Thymus (tissue), 11 donors: Measurements from ENCODE around the gene PTMA. TPM values are rescaled to one million over a fixed set of nuclear protein-coding genes. Genes with fewer than 3 reads are reported as not detected.

ENCODE experiments used
- DNase-seq, 9 donors: peaks; one replicate each; pipeline ENCODE4 v3.0.0-alpha.2; 2013; ENCODE audit warnings: low spot score in 9 of 9, low read depth in 6 of 9, missing footprints in 1 of 9
- H3K27ac ChIP-seq, 2 donors: one replicate each; pipeline ENCODE4 v1.5.1; 2013; ENCODE audit warnings: control low read depth in 1 of 2, low read depth in 1 of 2, low read length in 1 of 2, mild to moderate bottlenecking in 1 of 2, moderate library complexity in 1 of 2
- H3K27me3 ChIP-seq, 2 donors: one replicate each; pipeline ENCODE4 v1.5.1; 2013; ENCODE audit warnings: low read length in 1 of 2; ENCODE audit not compliant: control insufficient read depth in 2 of 2, insufficient read depth in 1 of 2
- H3K36me3 ChIP-seq, 2 donors: one replicate each; pipeline ENCODE4 v1.5.1; 2013; ENCODE audit warnings: low read length in 1 of 2, mild to moderate bottlenecking in 1 of 2, moderate library complexity in 1 of 2; ENCODE audit not compliant: control insufficient read depth in 2 of 2, insufficient read depth in 2 of 2
- H3K4me1 ChIP-seq, 2 donors: one replicate each; pipeline ENCODE4 v1.5.1; 2013; ENCODE audit warnings: low read length in 2 of 2; ENCODE audit not compliant: control insufficient read depth in 2 of 2, insufficient read depth in 2 of 2
- H3K4me3 ChIP-seq, 2 donors: one replicate each; pipeline ENCODE4 v1.5.1; 2013; ENCODE audit warnings: low read length in 2 of 2, control low read depth in 1 of 2, mild to moderate bottlenecking in 1 of 2
- H3K9me3 ChIP-seq, 2 donors: one replicate each; pipeline ENCODE4 v1.5.1; 2013; ENCODE audit warnings: low read length in 1 of 2, mild to moderate bottlenecking in 1 of 2; ENCODE audit not compliant: control insufficient read depth in 2 of 2, insufficient read depth in 1 of 2
- WGBS: extraction: QIAGEN DNeasy Blood & Tissue Kit; methylation state at CpG from one replicate; pipeline ENCODE4 v1.1.7; 2013; 5-methylcytosine and 5-hydroxymethylcytosine counted together
- polyA plus RNA-seq: library from polyadenylated mRNA; stranded (reverse); fragments of 200-250 nt; gene quantifications from one replicate; pipeline ENCODE4 v1.2.3, GENCODE V29; 2013
- total RNA-seq: library from RNA; stranded (reverse); fragments of 120-200 nt; gene quantifications from one replicate; pipeline ENCODE4 v1.2.4, GENCODE V29; 2013
- donor health status: healthy.

PTMA gene
- total and polyA plus RNA-seq, 2 donors, result 2,183 to 3,368 TPM

- H3K4me3 ChIP-seq, result peak overlapping the region; percentile 67 to 99
- H3K36me3 ChIP-seq, result peaks cover 7 to 22% of the 10 kb centered on the region in 2 donors
- H3K27me3 ChIP-seq, result no peaks in the 10 kb centered on the region
- under 1% methylated on average over 66 of the region's 66 CpGs for WGBS
- no peaks in the 10 kb centered on the region for H3K9me3 ChIP-seq
- DNase-seq, result peak; percentile 94 to 99 (median 98)
- peaks cover 8 to 22% of the 10 kb centered on the region in 2 donors for H3K4me1 ChIP-seq
- H3K27ac ChIP-seq, result peak overlapping the region; percentile 99 to 100
Observed at GRCh38 chr2:231706731-231707624, 1.3 kb upstream of the PTMA start.

GRCh38 chr2:231707625-231707926 is 749 bp upstream of the PTMA start:
- peak in 2 of 9 donors; percentile 45 to 53 for DNase-seq
- Histone ChIP-seq H3K4me3 (peak overlapping the region; percentile 67 to 99), H3K4me1 (peaks cover 14 to 28% of the 10 kb centered on the region in 2 donors), H3K27me3 (no peaks in the 10 kb centered on the region), H3K27ac (peak overlapping the region; percentile 99 to 100), H3K36me3 (peaks cover 13 to 28% of the 10 kb centered on the region in 2 donors), H3K9me3 (no peaks in the 10 kb centered on the region)
- 3% methylated on average over 30 of the region's 30 CpGs for WGBS

GRCh38 chr2:231708773-231709635 is 679 bp downstream of the PTMA start:
- peak in 3 of 9 donors; percentile 54 to 72 (median 59) for DNase-seq
- under 1% methylated on average over 118 of the region's 118 CpGs for WGBS

GRCh38 chr2:231709636-231709980 is 1.3 kb downstream of the PTMA start:
- H3K9me3 ChIP-seq, result no peaks in the 10 kb centered on the region
- peaks cover 26 to 41% of the 10 kb centered on the region in 2 donors for H3K36me3 ChIP-seq
- no peak for DNase-seq
- peaks cover 19 to 41% of the 10 kb centered on the region in 2 donors for H3K4me1 ChIP-seq
- H3K4me3 ChIP-seq, result peak overlapping the region; percentile 73 to 99
- peak overlapping the region; percentile 84 to 99 for H3K27ac ChIP-seq
- under 1% methylated on average over 33 of the region's 33 CpGs for WGBS
- no peaks in the 10 kb centered on the region for H3K27me3 ChIP-seq

More at GRCh38 chr2:231708773-231709635, 679 bp downstream of the PTMA start:
- H3K27me3 ChIP-seq, result no peaks in the 10 kb centered on the region
- H3K36me3 ChIP-seq, result peaks cover 21 to 35% of the 10 kb centered on the region in 2 donors
- H3K9me3 ChIP-seq, result no peaks in the 10 kb centered on the region
- peak overlapping the region; percentile 73 to 99 for H3K4me3 ChIP-seq
- H3K4me1 ChIP-seq, result peaks cover 19 to 35% of the 10 kb centered on the region in 2 donors
- H3K27ac ChIP-seq, result peak overlapping the region; percentile 84 to 99

- WGBS, result under 1% methylated on average over 105 of the region's 105 CpGs
- no peaks in the 10 kb centered on the region for H3K27me3 ChIP-seq
- DNase-seq, result peak in 7 of 9 donors; percentile 72 to 92 (median 82)
- peak overlapping the region; percentile 95 to 99 for H3K4me3 ChIP-seq
- H3K9me3 ChIP-seq, result no peaks in the 10 kb centered on the region
- peaks cover 19 to 42% of the 10 kb centered on the region in 2 donors for H3K4me1 ChIP-seq
- H3K36me3 ChIP-seq, result peaks cover 29 to 46% of the 10 kb centered on the region in 2 donors
- peak overlapping the region; percentile 84 to 99 for H3K27ac ChIP-seq
Observed at GRCh38 chr2:231709981-231710798, 1.9 kb downstream of the PTMA start.

- H3K27me3 ChIP-seq, result no peaks in the 10 kb centered on the region
Observed at GRCh38 chr2:231710799-231711676, 2.7 kb downstream of the PTMA start.

GRCh38 chr2:231711677-231712450 is 3.5 kb downstream of the PTMA start:
- 18% methylated on average over 9 of the region's 9 CpGs for WGBS
- no peaks in the 10 kb centered on the region for H3K27me3 ChIP-seq
- H3K36me3 ChIP-seq, result peaks cover 33 to 49% of the 10 kb centered on the region in 2 donors
- H3K27ac ChIP-seq, result peak overlapping the region; percentile 54 to 79
- H3K9me3 ChIP-seq, result no peaks in the 10 kb centered on the region
- no peak for DNase-seq
- H3K4me3 ChIP-seq, result peak overlapping the region; percentile 95 to 99
- H3K4me1 ChIP-seq, result peaks cover 16 to 33% of the 10 kb centered on the region in 2 donors

More at GRCh38 chr2:231710799-231711676, 2.7 kb downstream of the PTMA start:
- Histone ChIP-seq H3K27ac (peak overlapping the region; percentile 79 to 99), H3K4me1 (peaks cover 16 to 36% of the 10 kb centered on the region in 2 donors), H3K4me3 (peak overlapping the region; percentile 95 to 99), H3K9me3 (no peaks in the 10 kb centered on the region), H3K36me3 (peaks cover 33 to 49% of the 10 kb centered on the region in 2 donors)
- WGBS, result 1% methylated on average over 43 of the region's 43 CpGs
- DNase-seq, result peak in 1 of 9 donors; percentile 39
